Right cardiac atrium (tissue), 5 donors: ENCODE results near the gene ZNF681. TPM values are rescaled to one million over a fixed set of nuclear protein-coding genes. Genes with fewer than 3 reads are reported as not detected.

Experiments
- ATAC-seq, 2 donors: fragments of 200-7000 bp; cut with Tn5 transposase; one replicate each; pipeline versions ENCODE4 v1.8.0 to v1.9.1; 2020; ENCODE audit warnings: moderate library complexity in 2 of 2, mild to moderate bottlenecking in 1 of 2
- DNase-seq, 3 donors: peaks; one replicate each; pipeline ENCODE4 v3.0.0-alpha.2; 2020
- H3K27ac ChIP-seq: one replicate; pipeline ENCODE4 v1.5.1; 2013; ENCODE audit warnings: mild to moderate bottlenecking, low read length, control low read depth, moderate library complexity
- H3K27me3 ChIP-seq: one replicate; pipeline ENCODE4 v1.6.1; 2013; ENCODE audit not compliant: control insufficient read depth, insufficient read depth
- H3K4me1 ChIP-seq: one replicate; pipeline ENCODE4 v1.6.1; 2013; ENCODE audit warnings: low read length; ENCODE audit not compliant: control insufficient read depth, insufficient read depth
- H3K4me3 ChIP-seq: one replicate; pipeline ENCODE4 v1.5.1; 2013; ENCODE audit warnings: low read length, control low read depth
- H3K9me3 ChIP-seq: one replicate; pipeline ENCODE4 v1.6.1; 2013; ENCODE audit warnings: low read length; ENCODE audit not compliant: control insufficient read depth
- WGBS: extraction: QIAGEN DNeasy Blood & Tissue Kit; methylation state at CpG from one replicate; pipeline ENCODE4 v1.1.7; 2013; 5-methylcytosine and 5-hydroxymethylcytosine counted together
- intact Hi-C, 4 donors: fragments of 100-400 bp; cut with DNase I; formaldehyde crosslinking; loops; one replicate each; pipeline versions ENCODE4 v1.11.0 to v1.14.0; 2022 to 2023
- long read RNA-seq, 4 donors: library from polyadenylated mRNA; unstranded; transcript quantifications; one replicate each; pipeline ENCODE4 v2.0.0, GENCODE V29; 2020 to 2021
- polyA plus RNA-seq: library from polyadenylated mRNA; stranded (reverse); fragments of 200-250 nt; gene quantifications from one replicate; pipeline ENCODE4 v1.2.3, GENCODE V29; 2013
- total RNA-seq, 4 donors: library from RNA; stranded (reverse); fragmentation: NEBNext Ultra II Directional; extraction: Animal tissue kit (Norgen Biotek cat#: 25700); gene quantifications; one replicate each; pipeline ENCODE4 v1.2.1, GENCODE V29; 2021
- donor health status: healthy with polysubstance abuse.
- donor health status: DM: no; HTN: yes; CAD: no.
- donor health status: DM: no; HTN: no; CAD: no.
- donor health status: DM: no; HTN: yes; CAD: no; lungs with severe emphysema.
- donor health status: DM: yes; HTN: yes; CAD: no.

The ZNF681 gene
- 1 to 10 TPM in 3 of 4 donors, under 1 TPM in 1; 0.47 to 1.3 (median 1.1) TPM for total RNA-seq
- 0.43 TPM for polyA plus RNA-seq
- long read RNA-seq, donor 1, partial matches to known transcripts: 0 of 2 reads
- long read RNA-seq, donor 1, other reads (novel, unspliced or antisense): 2 of 2 reads
- long read RNA-seq, donor 2: 0 reads
- long read RNA-seq, donor 3: 0 reads
- long read RNA-seq, donor 4: 0 reads

DNA sequence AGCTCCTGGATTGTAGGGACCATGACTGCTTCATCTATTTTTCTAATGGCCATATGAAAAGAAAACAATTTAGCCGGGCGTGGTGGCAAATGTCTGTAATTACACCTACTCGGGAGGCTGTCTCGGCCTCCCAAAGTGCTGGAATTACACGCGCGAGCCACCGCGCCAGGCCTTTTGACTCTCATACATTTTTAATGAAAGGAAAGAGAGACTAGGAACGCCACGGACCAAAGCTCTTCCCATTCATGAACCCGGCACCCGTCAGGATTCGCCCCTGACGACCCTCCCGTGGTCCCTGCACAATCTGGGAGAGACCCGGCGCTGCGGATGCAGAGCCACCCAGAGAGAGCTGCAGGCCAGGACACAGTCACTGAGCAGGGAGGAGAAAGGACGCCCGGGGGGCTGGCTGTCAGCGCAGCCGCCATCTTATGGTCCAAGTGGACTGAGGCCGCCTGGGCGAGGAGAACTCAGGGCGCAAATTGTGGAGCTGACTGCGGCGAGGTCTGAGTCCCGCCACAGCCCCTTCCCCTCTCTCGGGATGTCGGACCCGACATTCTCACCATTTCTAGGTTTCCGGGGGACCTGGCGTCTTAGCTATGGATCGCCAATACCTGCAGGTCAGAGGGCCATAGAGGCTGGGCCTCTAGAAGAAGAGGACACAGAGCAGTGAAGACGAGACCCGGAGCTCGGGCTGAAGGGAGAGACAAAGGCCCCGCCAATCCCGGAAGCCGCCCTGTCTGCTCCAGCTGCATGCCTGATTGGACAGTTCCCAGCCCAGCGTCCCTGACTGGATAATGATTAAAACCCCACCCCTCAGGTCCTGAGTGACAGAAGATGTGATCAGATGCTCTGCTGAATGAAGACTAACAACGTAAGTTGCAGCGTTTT, at the start of gene ZNF681:
Gene ZNF681 (minus strand): TSS at position 705 of the 888 bp plus-strand sequence. CDS start 142 bp downstream, at position 563.
- ATAC-seq: peak; percentile 96 to 98
- H3K27me3 ChIP-seq: no peaks in the 10 kb centered on the region
- H3K4me3 ChIP-seq: peak within 1 kb of the TSS; percentile 75
- peak within 1 kb of the TSS; percentile 62 for H3K27ac ChIP-seq
- DNase-seq: peak; percentile 92 to 96 (median 94)
- intact Hi-C loops: no loop called here
- no peaks in the 10 kb centered on the region for H3K9me3 ChIP-seq
- H3K4me1 ChIP-seq: no peaks in the 10 kb centered on the region
- 6% methylated on average over 44 of the region's 44 CpGs for WGBS

DNA sequence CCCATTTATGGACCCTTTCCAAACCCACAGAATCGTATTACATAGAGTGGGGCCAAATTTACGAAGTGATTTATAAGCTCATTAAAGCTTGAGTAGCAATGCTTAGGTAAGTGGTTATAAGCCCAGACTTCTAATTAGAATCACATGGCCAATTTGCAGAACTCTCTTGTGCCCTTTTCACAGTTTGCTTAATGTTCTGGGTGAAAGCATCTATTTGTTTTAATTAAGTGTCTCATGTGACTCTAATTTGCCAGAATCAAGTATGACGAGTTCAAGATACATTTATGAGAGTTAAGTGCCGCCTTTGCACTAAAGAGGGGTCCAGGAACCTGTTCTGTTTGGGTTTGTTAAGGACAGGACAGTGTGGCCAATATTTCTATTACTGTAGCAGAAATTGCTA, 46.0 kb upstream of the ZNF681 start:
- no peak for ATAC-seq
- intact Hi-C loops: no loop called here
- WGBS: 89% methylated on average over 4 of the region's 4 CpGs

DNA sequence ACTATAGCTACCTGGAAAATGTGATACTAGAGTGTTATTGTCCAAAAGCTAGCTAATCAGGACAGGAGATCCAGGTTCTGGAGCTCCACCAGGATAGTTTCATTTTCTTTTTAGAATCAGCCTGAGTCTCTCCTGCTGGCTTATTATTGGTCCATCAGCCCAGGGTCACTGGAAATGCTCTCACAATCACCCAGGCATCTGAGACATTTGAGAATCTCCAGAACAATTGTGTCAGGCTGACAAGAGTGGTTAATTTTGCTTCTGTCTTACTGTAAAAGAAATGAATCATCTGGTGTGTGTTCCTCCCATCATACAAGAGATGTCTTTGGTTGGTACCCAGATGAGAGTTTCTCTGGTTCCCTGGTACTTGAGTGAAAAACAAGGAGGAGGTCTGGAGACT, 43.6 kb upstream of the ZNF681 start:
- DNase-seq: no peak
- no peaks in the 10 kb centered on the region for H3K9me3 ChIP-seq
- no peak overlapping the region for H3K4me3 ChIP-seq
- H3K4me1 ChIP-seq: no peaks in the 10 kb centered on the region
- H3K27ac ChIP-seq: no peak overlapping the region
- intact Hi-C loops: no loop called here
- no peak for ATAC-seq
- H3K27me3 ChIP-seq: no peaks in the 10 kb centered on the region

More for the DNA sequence above, 46.0 kb upstream of the ZNF681 start:
- DNase-seq: no peak
- Histone ChIP-seq H3K4me3 (no peak overlapping the region), H3K27me3 (no peaks in the 10 kb centered on the region), H3K4me1 (no peaks in the 10 kb centered on the region), H3K27ac (no peak overlapping the region), H3K9me3 (no peaks in the 10 kb centered on the region)

DNA sequence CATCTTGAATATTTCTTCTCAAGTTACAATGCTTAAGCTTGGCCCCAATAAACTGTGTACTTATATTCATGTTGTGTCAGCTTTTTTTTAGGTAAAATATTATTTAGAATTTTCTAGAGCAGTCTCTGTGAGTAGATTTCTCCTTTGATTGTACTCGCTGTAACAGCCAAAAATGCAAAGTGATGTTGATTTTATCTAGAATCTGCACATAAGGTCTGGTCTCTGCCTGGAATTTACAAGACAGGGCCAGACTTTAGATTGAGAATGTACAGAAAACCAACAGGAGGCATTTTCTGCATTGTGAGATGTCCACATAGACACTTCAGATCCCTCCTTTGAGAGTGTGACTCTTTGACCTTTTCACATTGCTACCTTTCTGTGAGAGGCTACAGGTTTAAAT, 43.1 kb upstream of the ZNF681 start:
- H3K27me3 ChIP-seq: no peaks in the 10 kb centered on the region
- WGBS: 90% methylated on average over 1 of the region's 1 CpG
- ATAC-seq (no peak), DNase-seq (no peak)
- H3K4me3 ChIP-seq: no peak overlapping the region
- intact Hi-C loops: no loop called here
- no peak overlapping the region for H3K27ac ChIP-seq
- H3K4me1 ChIP-seq: no peaks in the 10 kb centered on the region
- H3K9me3 ChIP-seq: no peaks in the 10 kb centered on the region

DNA sequence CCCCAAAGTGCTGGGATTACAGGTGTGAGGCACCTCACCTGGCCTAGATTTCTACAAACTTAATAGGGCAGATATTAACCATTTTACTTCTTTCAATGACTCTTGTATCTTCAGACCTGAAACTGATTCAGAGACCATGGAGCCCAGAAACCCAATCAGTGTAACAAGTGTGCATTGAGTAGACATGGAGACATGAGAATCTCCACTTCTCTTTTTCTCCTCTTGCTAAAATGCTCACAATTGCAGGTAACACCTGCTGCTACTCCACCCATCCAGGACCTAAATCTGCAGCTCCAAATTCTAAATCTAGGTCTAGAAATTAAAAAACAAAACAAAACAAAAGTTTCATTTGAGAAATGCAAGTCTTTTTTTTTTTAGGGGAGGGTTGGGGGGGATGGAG, 42.2 kb upstream of the ZNF681 start:
- no peak for ATAC-seq
- H3K4me3 ChIP-seq: no peak overlapping the region
- intact Hi-C loops: no loop called here

DNA sequence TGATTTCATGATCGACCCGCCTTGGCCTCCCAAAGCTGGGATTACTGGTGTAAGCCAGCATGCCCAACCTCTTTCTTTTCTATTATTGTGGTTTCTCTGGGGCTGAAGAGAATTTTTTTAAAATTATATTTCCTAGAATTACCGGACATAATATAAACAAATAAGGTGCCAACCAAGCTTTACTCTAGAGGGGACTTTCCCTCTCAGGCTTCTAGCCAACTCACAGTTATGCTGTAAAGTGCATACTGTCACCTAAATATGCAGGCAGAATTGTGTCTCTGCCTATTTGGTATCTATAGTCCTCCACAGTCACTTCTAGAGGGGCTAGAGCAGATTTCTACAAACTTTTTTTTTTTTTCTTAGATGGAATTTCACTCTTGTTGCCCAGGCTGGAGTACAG, 41.6 kb upstream of the ZNF681 start:
- H3K4me3 ChIP-seq: no peak overlapping the region
- no peaks in the 10 kb centered on the region for H3K27me3 ChIP-seq
- DNase-seq (no peak), ATAC-seq (no peak)
- no peaks in the 10 kb centered on the region for H3K4me1 ChIP-seq
- no peaks in the 10 kb centered on the region for H3K9me3 ChIP-seq
- WGBS: 90% methylated on average over 3 of the region's 3 CpGs
- intact Hi-C loops: no loop called here
- no peak overlapping the region for H3K27ac ChIP-seq

More for the DNA sequence above, 42.2 kb upstream of the ZNF681 start:
- H3K27me3 ChIP-seq: no peaks in the 10 kb centered on the region
- DNase-seq: no peak
- no peaks in the 10 kb centered on the region for H3K9me3 ChIP-seq
- H3K27ac ChIP-seq: no peak overlapping the region
- H3K4me1 ChIP-seq: no peaks in the 10 kb centered on the region

DNA sequence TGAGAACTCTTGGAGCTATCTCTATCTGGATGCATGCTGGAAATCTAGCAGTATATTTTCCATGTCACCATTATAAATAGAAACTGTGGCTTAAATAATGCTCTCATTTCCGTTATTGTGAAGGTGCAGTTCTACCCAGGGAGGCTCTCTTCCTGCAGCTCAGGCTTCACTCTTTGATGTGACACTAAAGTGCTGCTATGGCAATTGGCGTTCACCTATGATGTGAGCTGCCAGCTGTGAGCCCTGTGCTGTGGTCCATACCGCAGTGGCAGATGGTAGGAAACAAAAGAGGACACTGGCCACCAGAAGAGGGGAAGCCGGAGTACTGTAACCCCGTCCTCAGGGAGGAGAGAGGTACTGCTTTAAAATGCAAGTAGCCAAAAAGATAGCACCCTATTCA, 40.6 kb upstream of the ZNF681 start:
- WGBS: 36% methylated on average over 3 of the region's 5 CpGs
- intact Hi-C loops: no loop called here

DNA sequence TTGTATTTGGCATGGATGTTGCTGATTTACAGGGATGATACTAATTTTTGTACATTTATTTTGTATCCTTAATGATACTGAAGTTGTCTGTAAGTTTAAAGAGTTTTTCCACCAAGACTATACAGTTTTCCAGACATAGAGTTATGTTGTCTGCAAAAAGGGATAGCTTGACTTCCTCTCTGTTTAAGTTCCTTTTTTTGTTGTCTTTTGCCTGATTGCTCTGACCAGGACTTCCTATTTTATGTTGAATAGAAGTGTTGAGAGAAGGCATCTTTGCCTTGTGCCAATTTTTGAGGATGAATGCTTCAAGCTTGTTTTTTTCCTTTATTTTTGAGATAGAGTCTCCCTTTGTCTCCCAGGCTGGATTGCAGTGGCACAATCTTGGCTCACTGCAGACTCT, 36.8 kb upstream of the ZNF681 start:
- Histone ChIP-seq H3K9me3 (no peaks in the 10 kb centered on the region), H3K27ac (no peak overlapping the region), H3K4me1 (no peaks in the 10 kb centered on the region), H3K27me3 (no peaks in the 10 kb centered on the region), H3K4me3 (no peak overlapping the region)
- intact Hi-C loops: no loop called here
- ATAC-seq: no peak
- DNase-seq: no peak

More for the DNA sequence above, 40.6 kb upstream of the ZNF681 start:
- Histone ChIP-seq H3K27ac (no peak overlapping the region), H3K4me3 (no peak overlapping the region), H3K27me3 (no peaks in the 10 kb centered on the region), H3K9me3 (no peaks in the 10 kb centered on the region), H3K4me1 (no peaks in the 10 kb centered on the region)
- no peak for ATAC-seq
- DNase-seq: no peak

DNA sequence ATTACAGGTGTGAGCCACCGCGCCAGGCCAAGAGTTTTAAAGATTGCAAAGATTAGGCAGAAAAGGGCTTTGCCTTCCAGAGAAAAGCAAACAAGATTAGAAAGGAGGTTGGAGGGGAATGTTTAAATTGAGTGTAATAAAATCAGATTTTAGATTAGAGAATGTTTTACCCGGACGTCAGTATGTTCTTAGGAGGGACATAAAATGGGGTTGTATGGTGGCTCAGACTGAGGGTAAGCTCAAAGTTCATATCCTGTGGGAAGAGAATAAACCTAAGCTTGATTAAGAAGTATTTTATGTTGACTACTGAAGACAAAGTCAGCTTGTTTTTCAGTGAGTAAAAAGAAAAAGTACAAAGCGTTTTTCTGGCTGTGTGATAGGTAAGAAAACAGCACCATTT, 34.1 kb upstream of the ZNF681 start:
- Histone ChIP-seq H3K27ac (no peak overlapping the region), H3K4me3 (no peak overlapping the region), H3K27me3 (no peaks in the 10 kb centered on the region), H3K4me1 (no peaks in the 10 kb centered on the region), H3K9me3 (no peaks in the 10 kb centered on the region)
- no peak for DNase-seq
- intact Hi-C loops: no loop called here
- 92% methylated on average over 5 of the region's 5 CpGs for WGBS
- no peak for ATAC-seq

DNA sequence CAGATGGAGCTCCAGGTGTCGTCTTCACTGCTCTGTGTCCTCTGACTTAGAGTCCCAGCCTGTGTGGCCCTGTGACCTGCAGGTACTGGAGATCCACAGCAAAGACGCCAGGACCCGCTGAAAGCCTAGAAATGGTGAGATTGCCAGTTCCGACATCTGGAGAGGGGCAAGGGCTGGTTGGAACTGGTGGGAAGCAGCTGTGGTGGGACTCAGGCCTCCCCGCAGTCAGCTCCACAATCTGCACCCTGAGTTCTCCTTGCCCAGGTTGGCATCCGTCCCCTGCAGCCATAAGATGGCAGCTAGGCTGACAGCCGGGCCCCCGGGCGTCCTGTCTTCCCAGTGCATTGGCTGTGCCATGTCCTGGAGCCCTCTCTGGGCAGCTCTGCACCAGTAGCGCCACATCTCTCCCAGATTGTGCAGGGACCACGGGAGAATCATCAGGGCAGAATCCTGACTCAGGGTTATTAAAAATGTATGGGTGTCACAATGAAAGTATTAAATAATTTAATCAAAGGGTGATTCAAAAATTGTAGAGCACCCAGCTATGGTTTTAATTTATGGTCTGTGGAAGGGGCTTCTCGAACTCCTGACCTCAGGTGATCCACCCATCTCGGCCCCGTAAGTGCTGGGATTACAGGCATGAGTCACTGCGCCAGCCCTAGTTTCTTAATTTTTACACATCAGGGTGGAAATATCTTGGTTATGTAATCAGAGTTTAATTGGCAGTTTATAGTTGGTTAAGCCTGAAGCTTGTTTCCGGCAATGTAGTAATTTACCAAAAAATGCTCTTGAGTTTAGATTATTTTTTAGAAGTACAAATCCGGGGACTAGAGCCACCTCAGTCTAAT, 32.2 kb upstream of the ZNF681 start:
- 83% methylated on average over 17 of the region's 17 CpGs for WGBS
- intact Hi-C loops: no loop called here

DNA sequence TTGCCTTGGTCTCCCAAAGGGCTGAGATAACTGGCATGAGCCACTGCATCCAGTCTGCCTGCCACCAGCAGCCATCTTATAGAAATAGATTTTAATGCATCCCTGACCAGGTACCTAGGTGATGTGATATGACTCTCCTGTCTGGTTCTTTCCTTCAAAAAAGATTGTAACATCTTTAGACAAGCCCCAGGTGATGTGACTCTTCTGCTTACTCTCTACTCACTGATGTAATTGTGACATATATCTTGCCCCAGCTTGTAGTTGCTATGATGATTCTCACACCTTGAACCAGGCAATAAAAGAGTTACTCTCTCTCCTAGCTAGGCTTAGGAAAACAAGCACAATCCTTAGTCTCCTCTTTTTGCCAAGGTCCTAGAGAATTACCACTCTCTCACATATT, 30.6 kb upstream of the ZNF681 start:
- H3K27ac ChIP-seq: no peak overlapping the region
- H3K27me3 ChIP-seq: no peaks in the 10 kb centered on the region
- intact Hi-C loops: no loop called here
- H3K9me3 ChIP-seq: no peaks in the 10 kb centered on the region
- no peak overlapping the region for H3K4me3 ChIP-seq
- H3K4me1 ChIP-seq: no peaks in the 10 kb centered on the region
- ATAC-seq: no peak
- DNase-seq: no peak

More for the DNA sequence above, 32.2 kb upstream of the ZNF681 start:
- Histone ChIP-seq H3K9me3 (no peaks in the 10 kb centered on the region), H3K4me3 (no peak overlapping the region), H3K4me1 (no peaks in the 10 kb centered on the region), H3K27me3 (no peaks in the 10 kb centered on the region), H3K27ac (no peak overlapping the region)
- ATAC-seq (no peak), DNase-seq (no peak)
